ENCODE data around the gene FBXL20.

- TF ChIP-seq CTCF (IDR thresholded peaks at IDR 0.05; ENCODE audit: low read depth, low read length, missing input control), result no peak
- no peak for TF ChIP-seq FOXA1 (IDR thresholded peaks at IDR 0.05)
- TF ChIP-seq EGR1 (IDR thresholded peaks at IDR 0.05; ENCODE audit: low read depth in 2 of 2), result no peak
- TF ChIP-seq, protein P1, sequence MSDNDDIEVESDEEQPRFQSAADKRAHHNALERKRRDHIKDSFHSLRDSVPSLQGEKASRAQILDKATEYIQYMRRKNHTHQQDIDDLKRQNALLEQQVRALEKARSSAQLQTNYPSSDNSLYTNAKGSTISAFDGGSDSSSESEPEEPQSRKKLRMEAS (IDR thresholded peaks at IDR 0.05), result no peak
- TF ChIP-seq, protein P2, sequence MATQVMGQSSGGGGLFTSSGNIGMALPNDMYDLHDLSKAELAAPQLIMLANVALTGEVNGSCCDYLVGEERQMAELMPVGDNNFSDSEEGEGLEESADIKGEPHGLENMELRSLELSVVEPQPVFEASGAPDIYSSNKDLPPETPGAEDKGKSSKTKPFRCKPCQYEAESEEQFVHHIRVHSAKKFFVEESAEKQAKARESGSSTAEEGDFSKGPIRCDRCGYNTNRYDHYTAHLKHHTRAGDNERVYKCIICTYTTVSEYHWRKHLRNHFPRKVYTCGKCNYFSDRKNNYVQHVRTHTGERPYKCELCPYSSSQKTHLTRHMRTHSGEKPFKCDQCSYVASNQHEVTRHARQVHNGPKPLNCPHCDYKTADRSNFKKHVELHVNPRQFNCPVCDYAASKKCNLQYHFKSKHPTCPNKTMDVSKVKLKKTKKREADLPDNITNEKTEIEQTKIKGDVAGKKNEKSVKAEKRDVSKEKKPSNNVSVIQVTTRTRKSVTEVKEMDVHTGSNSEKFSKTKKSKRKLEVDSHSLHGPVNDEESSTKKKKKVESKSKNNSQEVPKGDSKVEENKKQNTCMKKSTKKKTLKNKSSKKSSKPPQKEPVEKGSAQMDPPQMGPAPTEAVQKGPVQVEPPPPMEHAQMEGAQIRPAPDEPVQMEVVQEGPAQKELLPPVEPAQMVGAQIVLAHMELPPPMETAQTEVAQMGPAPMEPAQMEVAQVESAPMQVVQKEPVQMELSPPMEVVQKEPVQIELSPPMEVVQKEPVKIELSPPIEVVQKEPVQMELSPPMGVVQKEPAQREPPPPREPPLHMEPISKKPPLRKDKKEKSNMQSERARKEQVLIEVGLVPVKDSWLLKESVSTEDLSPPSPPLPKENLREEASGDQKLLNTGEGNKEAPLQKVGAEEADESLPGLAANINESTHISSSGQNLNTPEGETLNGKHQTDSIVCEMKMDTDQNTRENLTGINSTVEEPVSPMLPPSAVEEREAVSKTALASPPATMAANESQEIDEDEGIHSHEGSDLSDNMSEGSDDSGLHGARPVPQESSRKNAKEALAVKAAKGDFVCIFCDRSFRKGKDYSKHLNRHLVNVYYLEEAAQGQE (IDR thresholded peaks at IDR 0.05), result no peak
- no peak for TF ChIP-seq RXRA (IDR thresholded peaks at IDR 0.05)
Measured at GRCh38 chr17:39208893-39209292, 192.5 kb downstream of the FBXL20 start.

All from liver (tissue), 3 donors.